HTR-8/SVneo (cell line): ENCODE results near the gene CSMD2.

Experiments used
- DNase-seq: peaks from one replicate; pipeline ENCODE4 v3.0.0; 2011; ENCODE audit warnings: low spot score, mixed read lengths; ENCODE audit not compliant: insufficient read length
- FAIRE-seq: peaks from 2 replicates; lab custom pipeline; 2011; peaks lifted over from hg19 to GRCh38; lab: Jason Lieb, UNC

The CSMD2 gene

GRCh38 chr1:33975961-33976360 is 189.1 kb downstream of the CSMD2 start:
- FAIRE-seq (no peak), DNase-seq (no peak)

- no peak for DNase-seq
- no peak for FAIRE-seq
Observed at GRCh38 chr1:33973799-33974545, 191.1 kb downstream of the CSMD2 start.

- FAIRE-seq (no peak), DNase-seq (no peak)
Observed at GRCh38 chr1:33972676-33973395, 192.2 kb downstream of the CSMD2 start.

GRCh38 chr1:33971913-33972312 is 193.1 kb downstream of the CSMD2 start:
- FAIRE-seq (no peak), DNase-seq (no peak)

GRCh38 chr1:33971018-33971710 is 193.9 kb downstream of the CSMD2 start:
- FAIRE-seq (no peak), DNase-seq (no peak)

- FAIRE-seq: no peak
- no peak for DNase-seq
Observed at GRCh38 chr1:33970148-33970825, 194.7 kb downstream of the CSMD2 start.

- DNase-seq: no peak
- no peak for FAIRE-seq
Observed at GRCh38 chr1:33966346-33967141, 198.5 kb downstream of the CSMD2 start.

GRCh38 chr1:33965086-33965485 is 199.9 kb downstream of the CSMD2 start:
- FAIRE-seq (no peak), DNase-seq (no peak)

- no peak for FAIRE-seq
- DNase-seq: no peak
Observed at GRCh38 chr1:33962061-33962460, 203.0 kb downstream of the CSMD2 start.

- FAIRE-seq: no peak
- DNase-seq: no peak
Observed at GRCh38 chr1:33960188-33960895, 204.7 kb downstream of the CSMD2 start.

GRCh38 chr1:33957854-33958253 is 207.2 kb downstream of the CSMD2 start:
- no peak for DNase-seq
- no peak for FAIRE-seq

- DNase-seq (no peak), FAIRE-seq (no peak)
Observed at GRCh38 chr1:33955096-33955495, 209.9 kb downstream of the CSMD2 start.

GRCh38 chr1:33949570-33949969 is 215.5 kb downstream of the CSMD2 start:
- DNase-seq: no peak
- FAIRE-seq: no peak

- FAIRE-seq (no peak), DNase-seq (no peak)
Observed at GRCh38 chr1:33948291-33948690, 216.7 kb downstream of the CSMD2 start.

GRCh38 chr1:33946836-33947235 is 218.2 kb downstream of the CSMD2 start:
- FAIRE-seq: no peak

GRCh38 chr1:33944846-33945245 is 220.2 kb downstream of the CSMD2 start:
- FAIRE-seq: no peak
- no peak for DNase-seq

More at GRCh38 chr1:33946836-33947235, 218.2 kb downstream of the CSMD2 start:
- DNase-seq: no peak

GRCh38 chr1:33943978-33944377 is 221.1 kb downstream of the CSMD2 start:
- FAIRE-seq (peak; percentile 31), DNase-seq (peak; percentile 62)

- FAIRE-seq (no peak), DNase-seq (no peak)
Observed at GRCh38 chr1:33932871-33933270, 232.2 kb downstream of the CSMD2 start.

GRCh38 chr1:33931111-33931475 is 233.9 kb downstream of the CSMD2 start:
- DNase-seq (no peak), FAIRE-seq (no peak)
